Measurements from ENCODE around the gene WTIP. TPM values are rescaled to one million over a fixed set of nuclear protein-coding genes. Genes with fewer than 3 reads are reported as not detected.

The WTIP gene
- total RNA-seq, 1 experiment from 2014 or later = 4.7 TPM

GRCh38 chr19:34540811-34541557 lies 59.4 kb downstream of the WTIP start:
- CTCF ChIA-PET = no interaction called here
- TF ChIP-seq CTCF (conservative IDR thresholded peaks at IDR 0.05; ENCODE audit: low read depth, low read length) = no peak
- no peak for TF ChIP-seq EZH2 (IDR thresholded peaks at IDR 0.05; ENCODE audit: borderline replicate concordance, low read depth, low read length, poor library complexity, severe bottlenecking)
- no TSS peak for BruUV-seq (replicated peaks)

GRCh38 chr19:34549833-34550232 lies 68.3 kb downstream of the WTIP start:
- ChIA-PET POLR2A (ENCODE audit: low non-redundant PET) (no interaction called here), CTCF (no interaction called here)
- Histone ChIP-seq H3K9me3 (ENCODE audit: low read depth, low read length, poor library complexity, severe bottlenecking) (peaks cover 9% of the 10 kb centered on the region), H3K4me3 (ENCODE audit: low read depth, low read length, poor library complexity, severe bottlenecking) (no peak overlapping the region), H3K27me3 (replicated peaks; ENCODE audit: insufficient read depth, low read depth, low read length, poor library complexity) (peaks cover 37% of the 10 kb centered on the region), H3K36me3 (ENCODE audit: insufficient read depth, low read length, poor library complexity, severe bottlenecking) (no peaks in the 10 kb centered on the region), H3K27ac (ENCODE audit: low read depth, low read length, poor library complexity, severe bottlenecking) (no peak overlapping the region), H3K4me1 (ENCODE audit: insufficient read depth, low read length, poor library complexity, severe bottlenecking) (no peaks in the 10 kb centered on the region)
- DNase-seq (ENCODE audit: low spot score) = no peak
- BruUV-seq (replicated peaks) = no TSS peak
- no peak for TF ChIP-seq EZH2 (IDR thresholded peaks at IDR 0.05; ENCODE audit: borderline replicate concordance, low read depth, low read length, poor library complexity, severe bottlenecking)
- no peak for TF ChIP-seq CTCF (conservative IDR thresholded peaks at IDR 0.05; ENCODE audit: low read depth, low read length)
- intact Hi-C loops (cut with micrococcal nuclease; ENCODE audit: unreplicated experiment) = no loop called here

More at GRCh38 chr19:34540811-34541557, 59.4 kb downstream of the WTIP start:
- H3K36me3 ChIP-seq (ENCODE audit: insufficient read depth, low read length, poor library complexity, severe bottlenecking) = no peaks in the 10 kb centered on the region
- POLR2A ChIA-PET (ENCODE audit: low non-redundant PET) = no interaction called here
- H3K27me3 ChIP-seq (replicated peaks; ENCODE audit: insufficient read depth, low read depth, low read length, poor library complexity) = peaks cover 15% of the 10 kb centered on the region
- H3K4me1 ChIP-seq (ENCODE audit: insufficient read depth, low read length, poor library complexity, severe bottlenecking) = no peaks in the 10 kb centered on the region
- H3K9me3 ChIP-seq (ENCODE audit: low read depth, low read length, poor library complexity, severe bottlenecking) = no peaks in the 10 kb centered on the region
- DNase-seq (ENCODE audit: low spot score) = no peak
- intact Hi-C loops (cut with micrococcal nuclease; ENCODE audit: unreplicated experiment) = no loop called here
- no peak overlapping the region for H3K4me3 ChIP-seq (ENCODE audit: low read depth, low read length, poor library complexity, severe bottlenecking)
- H3K27ac ChIP-seq (ENCODE audit: low read depth, low read length, poor library complexity, severe bottlenecking) = no peak overlapping the region

GRCh38 chr19:34555447-34555846 lies 73.9 kb downstream of the WTIP start:
- peaks cover 44% of the 10 kb centered on the region for H3K27me3 ChIP-seq (replicated peaks; ENCODE audit: insufficient read depth, low read depth, low read length, poor library complexity)
- H3K4me3 ChIP-seq (ENCODE audit: low read depth, low read length, poor library complexity, severe bottlenecking) = no peak overlapping the region
- peak; percentile 40 for DNase-seq (ENCODE audit: low spot score)
- no TSS peak for BruUV-seq (replicated peaks)
- H3K27ac ChIP-seq (ENCODE audit: low read depth, low read length, poor library complexity, severe bottlenecking) = no peak overlapping the region
- peaks cover 1% of the 10 kb centered on the region for H3K9me3 ChIP-seq (ENCODE audit: low read depth, low read length, poor library complexity, severe bottlenecking)
- ChIA-PET POLR2A (ENCODE audit: low non-redundant PET) (no interaction called here), CTCF (no interaction called here)
- H3K4me1 ChIP-seq (ENCODE audit: insufficient read depth, low read length, poor library complexity, severe bottlenecking) = no peaks in the 10 kb centered on the region
- intact Hi-C loops (cut with micrococcal nuclease; ENCODE audit: unreplicated experiment) = no loop called here
- no peaks in the 10 kb centered on the region for H3K36me3 ChIP-seq (ENCODE audit: insufficient read depth, low read length, poor library complexity, severe bottlenecking)
- TF ChIP-seq CTCF (conservative IDR thresholded peaks at IDR 0.05; ENCODE audit: low read depth, low read length) = peak; percentile 54
- no peak for TF ChIP-seq EZH2 (IDR thresholded peaks at IDR 0.05; ENCODE audit: borderline replicate concordance, low read depth, low read length, poor library complexity, severe bottlenecking)

All from A673 (cell line).